NOMO-1 treated with DMSO at 0.1 percent for 48 hours (cell line): ENCODE results near the gene SMIM36.
"Not testable (repeated sequence)": the region's sequence is repeated elsewhere in the genome, so short reads cannot be mapped to it uniquely, and the experiment has no call there.

Experiments
- DNase-seq: peaks from one replicate; lab custom pipeline; 2025; ENCODE audit not compliant: unreplicated experiment; lab: John Stamatoyannopoulos, UW

Gene SMIM36

DNA sequence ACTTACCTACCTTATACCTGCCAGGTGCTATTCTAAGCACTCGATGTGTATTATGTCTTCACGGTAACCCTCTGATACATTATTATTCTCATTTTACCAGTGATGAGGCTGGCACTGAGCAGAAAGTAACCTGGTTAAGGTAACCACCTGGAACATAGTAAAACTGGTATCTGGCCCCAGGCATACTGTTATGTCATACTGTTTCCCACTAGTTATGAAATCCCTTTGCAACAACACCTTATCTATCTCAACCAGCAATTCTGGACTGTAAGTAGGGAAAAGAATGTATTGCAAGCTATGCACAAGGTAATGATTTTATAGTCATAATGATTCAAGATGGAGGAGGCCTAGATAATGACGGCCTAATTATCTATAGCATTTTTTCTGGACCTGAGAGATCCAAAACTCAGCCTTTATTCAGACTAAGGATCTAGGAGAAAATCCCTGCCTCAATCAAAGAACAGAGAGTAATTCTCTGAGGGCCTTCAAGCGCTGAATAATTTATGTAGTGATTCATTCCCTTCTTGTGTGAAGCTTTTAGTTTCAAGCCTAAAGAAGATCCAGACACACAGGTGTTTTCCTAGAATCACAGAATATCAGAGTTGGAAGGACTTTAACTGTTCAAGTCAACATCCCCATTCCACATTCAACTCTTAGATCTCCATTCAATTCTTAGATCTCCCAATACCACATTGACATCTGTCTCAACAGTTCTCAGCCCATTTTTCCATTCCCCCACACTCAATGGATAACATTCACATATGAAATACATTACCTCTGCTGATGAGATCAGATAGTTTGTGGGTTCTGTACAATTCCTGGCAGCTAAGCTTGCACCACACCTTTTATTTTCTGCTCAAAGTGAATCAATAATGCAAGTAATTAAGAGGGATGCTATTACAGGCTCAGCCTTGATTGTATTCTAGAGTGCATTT, 74.8 kb downstream of the SMIM36 start:
- DNase-seq = no peak

DNA sequence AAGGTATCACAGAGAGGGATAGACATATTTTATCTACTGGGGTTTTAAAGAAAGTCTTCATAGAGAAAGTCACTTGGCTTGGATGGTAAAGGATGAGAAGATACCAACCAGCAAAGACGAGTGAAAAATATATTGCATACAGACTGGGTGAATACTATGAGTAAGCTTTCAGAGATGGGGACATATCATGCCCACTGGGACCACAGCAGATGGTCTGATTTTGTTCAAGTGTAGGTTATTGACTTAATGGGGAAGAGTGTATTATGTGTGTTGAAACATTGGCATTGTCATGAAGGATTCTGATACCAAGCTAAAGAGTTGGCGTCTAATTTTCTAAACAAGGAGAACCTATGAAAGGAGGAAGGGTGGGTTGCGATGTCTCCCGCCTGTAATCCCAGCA, 75.8 kb downstream of the SMIM36 start:
- DNase-seq = no peak

- DNase-seq = no peak
These were observed 76.5 kb downstream of the SMIM36 start for GRCh38 chr17:55434721-55435120.

GRCh38 chr17:55433629-55434422, 77.4 kb downstream of the SMIM36 start:
- peak; percentile 64 for DNase-seq

DNA sequence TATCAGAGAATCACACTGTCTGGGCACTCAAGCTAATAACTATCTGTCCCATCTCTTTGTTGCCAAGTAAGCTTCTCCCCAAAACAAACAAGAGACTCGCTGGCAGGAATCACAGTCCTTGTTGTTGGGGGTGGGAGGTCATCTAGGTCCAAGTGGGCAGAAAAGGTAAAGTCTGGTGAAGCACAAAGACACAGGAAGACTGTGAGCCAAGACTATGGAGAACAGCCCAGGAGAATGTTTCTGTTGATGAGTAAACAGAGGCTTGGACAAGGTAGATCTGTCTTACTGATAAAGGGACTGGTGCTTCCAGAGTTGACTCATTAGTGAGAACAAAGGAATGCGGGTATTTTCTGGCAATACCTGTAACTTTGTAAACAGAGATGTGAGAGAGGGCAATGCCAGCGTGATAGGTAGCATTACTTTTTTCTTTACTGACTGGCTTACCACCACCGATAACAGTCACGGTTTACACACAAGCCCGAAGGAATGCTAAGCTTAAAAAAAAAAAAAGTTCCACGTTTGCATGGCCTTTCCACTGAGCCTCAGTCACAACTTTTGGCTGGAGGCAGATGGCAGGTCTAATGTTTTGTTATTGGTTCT, 78.1 kb downstream of the SMIM36 start:
- DNase-seq = no peak

DNA sequence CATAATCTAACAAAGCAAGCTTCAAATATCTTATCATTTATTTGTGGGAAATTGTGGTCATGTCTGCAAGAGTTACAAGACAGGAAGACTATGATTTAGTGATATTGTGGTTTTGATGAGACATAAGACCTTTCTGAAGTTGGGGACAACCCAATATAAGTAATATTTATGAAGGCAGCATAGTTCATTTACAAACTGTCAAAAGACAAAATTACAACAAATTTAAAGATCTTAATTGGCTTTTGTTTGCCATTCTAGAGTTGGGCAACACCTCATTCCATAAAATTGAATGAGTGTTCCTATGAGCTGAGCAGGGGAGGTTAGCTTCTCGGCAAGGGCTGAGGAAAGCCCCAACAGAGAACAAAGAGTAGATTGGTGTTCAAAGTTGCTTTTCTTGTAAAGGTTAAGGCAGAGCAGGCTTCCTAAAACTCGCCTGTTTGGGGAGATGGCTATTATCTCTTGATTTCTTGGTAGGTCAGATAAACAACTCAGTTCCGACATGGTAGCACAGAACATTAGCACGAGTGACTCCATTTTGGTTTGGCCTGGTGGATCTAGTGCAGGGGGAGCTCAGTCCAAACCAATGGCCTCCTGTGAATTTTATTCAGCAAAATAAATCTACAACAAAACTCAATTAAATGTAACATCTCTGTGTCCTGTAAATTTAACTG, 78.8 kb downstream of the SMIM36 start:
- DNase-seq = peak; percentile 60

DNA sequence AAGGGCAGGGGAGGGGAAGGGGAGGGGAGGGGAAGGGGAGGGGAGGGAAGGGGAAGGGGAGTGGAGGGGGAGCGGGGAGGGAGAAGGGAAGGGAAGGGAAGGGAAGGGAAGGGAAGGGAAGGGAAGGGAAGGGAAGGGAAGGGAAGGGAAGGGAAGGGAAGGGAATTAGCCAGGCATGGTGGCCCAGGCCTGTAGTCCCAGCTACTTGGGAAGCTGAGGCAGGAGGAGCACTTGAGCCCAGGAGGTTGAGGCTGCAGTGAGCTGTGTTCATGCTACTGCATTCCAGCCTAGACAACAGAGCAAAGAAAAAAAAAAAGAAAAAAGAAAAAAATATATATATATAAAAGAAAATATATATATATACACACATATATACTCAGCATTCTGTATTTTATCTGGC, 79.3 kb downstream of the SMIM36 start:
- not testable (repeated sequence) for DNase-seq

DNA sequence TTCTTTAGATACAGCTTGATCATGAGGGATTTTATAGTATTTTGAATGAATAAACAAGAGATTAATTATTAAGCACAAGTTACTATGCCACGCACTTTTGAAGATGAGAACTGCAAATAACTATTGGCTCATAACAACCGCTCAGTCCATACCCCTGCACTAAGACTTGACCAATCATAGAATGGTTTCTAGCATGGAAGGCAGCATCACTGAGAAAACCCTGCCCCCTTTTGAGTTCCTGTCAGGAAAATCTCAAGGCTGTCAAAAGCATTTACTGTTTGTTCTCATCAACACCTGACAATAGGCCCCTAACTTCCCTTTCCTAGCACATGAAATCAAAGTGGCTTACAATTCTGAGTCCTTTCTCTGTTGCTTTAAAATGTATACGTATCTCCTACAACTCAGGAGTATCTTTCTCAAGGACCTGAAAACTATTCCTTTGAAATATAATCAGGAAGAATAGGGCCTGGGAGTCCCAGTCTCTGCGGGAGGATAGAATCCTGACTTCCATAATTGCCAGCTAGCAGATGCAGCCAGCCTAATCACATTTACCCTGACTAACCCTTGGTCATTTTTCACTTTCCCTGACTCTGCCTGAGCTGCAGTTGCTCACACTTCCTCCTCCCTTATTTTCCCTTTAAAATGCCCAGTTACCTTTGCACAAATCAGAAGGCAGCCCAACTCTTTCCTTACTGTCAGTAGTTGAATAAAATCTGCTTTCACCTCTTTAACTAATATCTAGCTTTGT, 80.5 kb downstream of the SMIM36 start:
- DNase-seq = no peak

DNA sequence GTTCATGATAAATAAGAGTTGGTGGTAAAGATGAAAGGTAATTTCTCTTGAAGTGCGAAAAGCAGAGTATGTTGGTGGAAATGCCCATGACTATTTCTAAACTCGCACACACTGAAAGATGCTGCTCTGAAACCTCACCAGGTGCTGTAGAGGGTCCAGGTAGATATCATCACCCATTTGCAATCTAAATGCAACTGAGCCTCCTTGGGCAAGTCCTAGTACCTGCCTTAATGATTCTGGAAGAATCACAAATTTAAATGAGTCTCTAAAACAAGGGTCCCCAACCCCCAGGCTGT, 83.7 kb downstream of the SMIM36 start:
- DNase-seq = no peak

DNA sequence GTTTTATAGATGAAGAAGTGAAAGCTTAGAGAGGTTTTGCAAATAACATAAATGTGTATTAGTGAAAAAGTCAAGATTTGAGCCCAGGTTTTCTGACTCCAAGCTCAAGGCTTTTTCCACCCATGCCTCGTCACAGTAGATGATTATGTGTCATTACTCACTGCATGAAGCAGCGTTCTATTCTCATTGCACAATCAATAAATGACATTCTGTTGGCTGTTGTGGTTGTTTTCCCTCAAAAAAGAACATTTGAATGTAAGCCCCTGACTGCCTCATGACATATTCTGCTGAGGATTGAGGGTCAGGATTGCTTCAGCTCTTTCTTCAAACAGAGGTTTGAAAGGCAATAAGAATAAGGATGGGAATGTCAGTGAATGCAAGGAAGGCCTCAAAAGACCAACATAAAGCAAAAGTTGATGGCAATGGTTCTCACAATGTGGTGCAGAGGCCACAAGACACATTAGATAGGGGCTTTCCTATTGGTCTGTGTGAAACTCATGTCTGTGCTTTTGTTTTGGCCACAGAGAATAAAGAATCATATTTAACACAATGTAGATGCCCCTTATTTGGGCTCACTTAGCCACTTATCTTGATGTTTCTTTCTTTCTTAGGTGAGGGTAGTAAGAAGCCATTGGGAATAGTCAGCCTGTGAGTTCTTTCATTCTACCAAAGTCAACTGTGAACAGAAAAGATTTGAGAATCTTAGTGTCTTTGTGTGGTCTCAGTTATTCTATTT, 84.2 kb downstream of the SMIM36 start:
- peak; percentile 9 for DNase-seq

GRCh38 chr17:55424893-55425540, 86.2 kb downstream of the SMIM36 start:
- no peak for DNase-seq

GRCh38 chr17:55423535-55423934, 87.7 kb downstream of the SMIM36 start:
- no peak for DNase-seq

GRCh38 chr17:55422828-55423164, 88.5 kb downstream of the SMIM36 start:
- not testable (repeated sequence) for DNase-seq

DNA sequence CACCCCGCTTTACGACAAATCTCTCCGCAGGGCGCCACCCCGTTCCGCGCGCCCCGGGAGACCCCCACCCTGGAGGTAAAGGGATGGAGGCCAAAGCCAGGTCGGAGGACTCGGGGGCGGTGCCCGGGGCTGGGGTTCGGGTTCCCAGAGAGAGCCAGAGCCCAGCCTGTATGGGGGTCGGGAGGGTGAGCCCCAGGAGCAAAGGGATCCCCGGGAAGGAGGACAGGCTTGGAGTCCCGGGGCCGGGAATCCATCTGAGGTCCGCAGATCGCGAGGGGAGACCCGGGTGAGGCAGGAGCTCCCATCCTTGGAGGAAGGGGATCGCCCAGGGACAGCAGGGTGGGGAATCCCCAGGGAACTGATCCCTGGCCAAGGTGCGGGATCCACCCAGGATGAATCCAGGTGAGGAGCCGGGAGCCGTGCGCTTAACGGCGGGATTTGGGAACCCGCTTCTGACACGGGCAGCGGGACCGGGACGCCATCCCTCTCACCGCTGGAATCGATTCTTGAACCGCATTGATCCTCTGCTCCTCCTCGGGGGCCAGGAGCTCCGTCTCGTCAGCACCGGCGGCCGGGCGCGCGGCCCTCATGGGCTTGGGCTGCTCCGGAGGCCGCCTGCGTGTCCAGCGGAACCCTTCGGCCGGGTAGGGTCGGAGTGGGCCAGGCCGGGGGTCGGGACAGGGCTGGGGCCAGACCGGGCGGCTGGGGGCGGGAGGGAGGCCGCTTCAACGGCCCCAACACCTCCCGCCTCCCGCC, 89.9 kb downstream of the SMIM36 start, which contains the start of gene MMD:
TSS of gene MMD (minus strand) at position 657 of the 756 bp plus-strand sequence. CDS start at position 517, 140 bp downstream.
- no peak for DNase-seq

DNA sequence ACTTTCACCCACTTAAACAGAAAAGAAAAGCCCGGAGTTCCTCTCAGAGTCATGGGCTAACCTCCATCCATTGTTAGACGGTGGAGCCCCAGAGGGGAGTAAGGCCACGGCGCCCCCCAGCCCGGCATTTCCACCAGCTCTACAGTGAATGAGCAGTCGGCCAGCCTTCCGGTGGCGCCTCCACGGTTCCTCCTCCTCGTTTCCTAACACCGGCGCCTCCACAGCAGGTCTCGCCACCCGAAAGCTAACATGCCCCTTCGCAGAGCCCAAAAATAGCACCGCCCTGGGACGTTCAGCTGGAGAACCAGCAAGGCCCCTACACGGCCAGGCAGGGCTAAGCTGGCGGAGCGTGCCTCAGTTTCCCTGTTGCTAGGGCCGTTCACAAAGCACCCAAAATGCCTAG, 90.5 kb downstream of the SMIM36 start:
- peak; percentile 40 for DNase-seq

GRCh38 chr17:55420067-55420775, 91.0 kb downstream of the SMIM36 start:
- DNase-seq = peak; percentile 82

DNA sequence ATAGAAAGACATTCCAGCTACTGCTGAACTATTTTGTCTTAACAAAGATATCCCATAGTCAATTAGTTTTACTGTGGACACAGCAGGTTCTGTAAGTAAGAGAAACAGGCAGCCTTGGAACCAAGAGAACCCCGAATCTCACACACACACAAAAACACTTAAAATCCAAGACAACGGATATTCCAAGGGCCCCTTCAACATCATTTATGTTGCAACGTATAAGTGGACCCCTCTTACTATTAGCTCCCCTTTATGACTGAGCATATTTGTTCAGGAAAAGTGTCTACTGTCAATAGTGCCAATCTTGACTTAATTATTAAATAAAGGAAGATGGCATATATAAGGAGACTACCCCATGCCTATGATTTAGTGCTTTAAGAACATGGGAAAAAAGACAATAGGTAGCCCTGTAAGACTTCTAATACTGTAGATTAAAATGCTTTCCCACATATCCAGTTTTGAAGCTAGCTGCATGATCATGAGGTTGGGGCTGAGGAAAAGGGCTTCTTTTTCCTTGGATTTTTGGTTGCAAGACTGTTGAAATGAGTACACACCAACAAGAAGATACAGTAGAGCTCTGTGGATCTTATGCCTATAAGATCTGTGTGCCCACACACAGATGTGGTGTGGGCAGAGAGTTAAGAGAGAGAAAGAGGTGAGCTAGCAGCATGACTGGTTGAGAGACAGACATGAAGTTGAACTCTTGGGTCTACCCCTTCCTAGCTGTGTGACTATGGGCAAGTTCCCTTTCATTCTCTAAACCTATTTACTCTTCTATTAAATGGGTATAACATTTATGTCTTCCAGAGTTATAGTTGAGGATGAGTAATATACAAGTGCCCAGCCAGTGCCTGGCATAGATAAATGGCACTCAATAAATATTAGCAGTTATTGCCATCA, 92.6 kb downstream of the SMIM36 start:
- no peak for DNase-seq
